IMR-90 (cell line): ENCODE measurements around the gene METTL2B. TPM values are rescaled to one million over a fixed set of nuclear protein-coding genes. Genes with fewer than 3 reads are reported as not detected.
"Not testable (repeated sequence)": the region's sequence is repeated elsewhere in the genome, so short reads cannot be mapped to it uniquely, and the experiment has no call there.

Source experiments
- ATAC-seq: fragments of 200-7000 bp; cut with Tn5 transposase; 2 replicates; pipeline ENCODE4 v1.9.1; 2020; ENCODE audit warnings: low read depth, mild to moderate bottlenecking, moderate library complexity
- BruUV-seq: library from RNA; stranded (reverse); fragments of 400-500 nt; replicated peaks from 2 replicates; lab custom pipeline; 2021; lab: Mats Ljungman, UMichigan
- CTCF ChIA-PET: fragments of 300-600 bp; formaldehyde crosslinking; extraction: SDS; loops from one replicate; lab custom pipeline; 2021; ENCODE audit warnings: antibody characterized with exemption; lab: Yijun Ruan, JAX
- POLR2A ChIA-PET: fragments of 300-600 bp; sonication (Branson Sonifier 250); formaldehyde crosslinking; loops from one replicate; lab custom pipeline; 2022; ENCODE audit warnings: antibody characterized with exemption; ENCODE audit not compliant: unreplicated experiment; lab: Charles Lee
- DNase-seq: peaks from one replicate; pipeline ENCODE4 v3.0.0; 2013
- H2AFZ ChIP-seq: replicated peaks from 2 replicates; pipeline ENCODE3; 2013; ENCODE audit warnings: low read length, mild to moderate bottlenecking; ENCODE audit not compliant: poor library complexity
- H2AK5ac ChIP-seq: 2 replicates; pipeline ENCODE4 v1.6.1; 2013; ENCODE audit warnings: low read depth, low read length, inconsistent platforms
- H2AK9ac ChIP-seq: replicated peaks from 2 replicates; pipeline ENCODE3; 2013; ENCODE audit warnings: mild to moderate bottlenecking, low read depth, low read length, moderate library complexity; ENCODE audit not compliant: poor library complexity
- H2BK120ac ChIP-seq: 2 replicates; pipeline ENCODE4 v1.6.1; 2013; ENCODE audit warnings: low read depth, low read length, inconsistent platforms
- H2BK15ac ChIP-seq: 3 replicates; pipeline ENCODE4 v1.6.1; 2013; ENCODE audit warnings: low read depth, low read length, inconsistent platforms
- H2BK20ac ChIP-seq: 2 replicates; pipeline ENCODE4 v1.6.1; 2013; ENCODE audit warnings: low read depth, mild to moderate bottlenecking, inconsistent platforms, low read length, moderate library complexity
- H2BK5ac ChIP-seq: 2 replicates; pipeline ENCODE4 v1.6.1; 2013; ENCODE audit warnings: mild to moderate bottlenecking, low read depth, low read length, inconsistent platforms; ENCODE audit not compliant: poor library complexity, severe bottlenecking
- H3K14ac ChIP-seq: replicated peaks from 2 replicates; pipeline ENCODE4 v1.6.1; 2013; ENCODE audit warnings: low read depth, low read length, inconsistent platforms
- H3K18ac ChIP-seq: 2 replicates; pipeline ENCODE4 v1.6.1; 2013; ENCODE audit warnings: low read depth, low read length, control low read depth
- H3K23ac ChIP-seq: 2 replicates; pipeline ENCODE4 v1.6.1; 2013; ENCODE audit warnings: low read depth, low read length, inconsistent platforms
- H3K27ac ChIP-seq: 2 replicates; pipeline ENCODE4 v1.5.1; 2013; ENCODE audit warnings: mild to moderate bottlenecking, control low read depth, low read length; ENCODE audit not compliant: insufficient read depth
- H3K27me3 ChIP-seq: 2 replicates; pipeline ENCODE4 v1.6.1; 2013; ENCODE audit warnings: low read length; ENCODE audit not compliant: control insufficient read depth, insufficient read depth
- H3K36me3 ChIP-seq: 2 replicates; pipeline ENCODE4 v1.6.1; 2013; ENCODE audit warnings: low read length, mixed read lengths; ENCODE audit not compliant: control insufficient read depth, insufficient read depth
- H3K4ac ChIP-seq: 2 replicates; pipeline ENCODE4 v1.6.1; 2013; ENCODE audit warnings: low read depth, low read length, inconsistent platforms
- H3K4me1 ChIP-seq: 2 replicates; pipeline ENCODE4 v1.6.1; 2013; ENCODE audit warnings: low read length, mixed read lengths; ENCODE audit not compliant: control insufficient read depth, insufficient read depth
- H3K4me2 ChIP-seq: 2 replicates; pipeline ENCODE4 v1.6.1; 2013; ENCODE audit warnings: low read depth, mild to moderate bottlenecking, control low read depth, low read length, moderate library complexity
- H3K4me3 ChIP-seq: 2 replicates; pipeline ENCODE4 v1.5.1; 2013; ENCODE audit warnings: low read depth, mild to moderate bottlenecking, control low read depth, low read length, moderate library complexity; ENCODE audit not compliant: insufficient read depth
- H3K56ac ChIP-seq: 2 replicates; pipeline ENCODE4 v1.6.1; 2013; ENCODE audit warnings: low read length, inconsistent platforms; ENCODE audit not compliant: insufficient read depth; ENCODE audit errors: extremely low read depth
- H3K79me1 ChIP-seq, 2 experiments: 2 replicates each; pipeline ENCODE4 v1.6.1; 2013; ENCODE audit warnings: low read length in 2 of 2, inconsistent platforms in 1 of 2, low read depth in 1 of 2
- H3K9ac ChIP-seq: 2 replicates; pipeline ENCODE4 v1.6.1; 2013; ENCODE audit warnings: low read depth, low read length, control low read depth
- H3K9me1 ChIP-seq: 2 replicates; pipeline ENCODE4 v1.6.1; 2013; ENCODE audit warnings: low read length, inconsistent platforms; ENCODE audit not compliant: insufficient read depth
- H3K9me3 ChIP-seq: 2 replicates; pipeline ENCODE4 v1.6.1; 2013; ENCODE audit warnings: low read length; ENCODE audit not compliant: control insufficient read depth, insufficient read depth
- H4K20me1 ChIP-seq: 2 replicates; pipeline ENCODE4 v1.6.1; 2013; ENCODE audit warnings: low read length, inconsistent platforms; ENCODE audit not compliant: insufficient read depth
- H4K5ac ChIP-seq: 2 replicates; pipeline ENCODE4 v1.6.1; 2013; ENCODE audit warnings: mild to moderate bottlenecking, low read depth, low read length, control low read depth
- H4K8ac ChIP-seq, 2 experiments: 2 replicates each; pipeline ENCODE4 v1.6.1; 2013; ENCODE audit warnings: low read depth in 2 of 2, low read length in 2 of 2, control low read depth in 1 of 2, inconsistent platforms in 1 of 2
- H4K91ac ChIP-seq: 2 replicates; pipeline ENCODE4 v1.6.1; 2013; ENCODE audit warnings: low read depth, low read length, inconsistent platforms; ENCODE audit not compliant: insufficient read depth
- WGBS, 2 experiments: methylation state at CpG; one replicate each; pipeline versions ENCODE4 v1.1.5 to v1.1.7; 2013; ENCODE audit warnings: missing lambda C conversion rate in 2 of 2; ENCODE audit not compliant: insufficient read length in 1 of 2; ENCODE audit errors: extremely low coverage in 2 of 2; 5-methylcytosine and 5-hydroxymethylcytosine counted together
- dilution Hi-C: fragments of 300-500 bp; cut with HindIII; formaldehyde crosslinking; loops from one replicate; pipeline ENCODE4 v1.14.3; 2018; ENCODE audit warnings: low sequenced_read_pairs; ENCODE audit not compliant: unreplicated experiment
- in situ Hi-C: fragments of 300-500 bp; cut with MboI; formaldehyde crosslinking; loops from 3 replicates; pipeline ENCODE4 v1.14.3; 2019; ENCODE audit warnings: low sequenced_read_pairs, inconsistent platforms, mixed read lengths
- intact Hi-C: fragments of 100-400 bp; cut with micrococcal nuclease; formaldehyde crosslinking; loops from 2 replicates; pipeline ENCODE4 v1.10.0; 2022
- polyA plus RNA-seq, 3 experiments: library from polyadenylated mRNA; depleted of rRNA; stranded (reverse); fragments of >200 nt; gene quantifications; 2 replicates each; pipeline ENCODE4 v1.2.3, GENCODE V29; 2012; ENCODE audit warnings: low replicate concordance in 1 of 3
- total RNA-seq: library from RNA; depleted of rRNA; stranded (reverse); fragments of >200 nt; gene quantifications from 2 replicates; pipeline ENCODE4 v1.2.3, GENCODE V29; 2012

Gene METTL2B
- total and polyA plus RNA-seq, 2 of the 4 experiments (the other 2 are of a cell fraction): 18.0 to 34.2 TPM

- H3K9me1 ChIP-seq, H3K4me3 ChIP-seq, H3K9ac ChIP-seq, H3K4me1 ChIP-seq, H3K4ac ChIP-seq, H2AK5ac ChIP-seq, H3K18ac ChIP-seq, H2BK5ac ChIP-seq, H3K36me3 ChIP-seq, POLR2A ChIA-PET, H4K8ac ChIP-seq, CTCF ChIA-PET, H4K91ac ChIP-seq, H3K9me3 ChIP-seq, H2BK120ac ChIP-seq, intact Hi-C loops, H2BK15ac ChIP-seq, BruUV-seq, H2BK20ac ChIP-seq, DNase-seq, dilution Hi-C loops, H2AK9ac ChIP-seq, H3K27ac ChIP-seq, H3K27me3 ChIP-seq, H4K5ac ChIP-seq, H3K23ac ChIP-seq, H2AFZ ChIP-seq, ATAC-seq, H3K4me2 ChIP-seq, H3K56ac ChIP-seq, H3K14ac ChIP-seq: not testable (repeated sequence)
- 72% methylated on average over 3 of the region's 30 CpGs; no CpG with 5 or more reads in 1 of the 2 experiments for WGBS, 2 experiments
- Histone ChIP-seq H3K79me1 (peaks cover 7 to 18% of the 10 kb centered on the region in 2 experiments; a peak in 2 of 4 replicates), H4K20me1 (peaks cover 19% of the 10 kb centered on the region)
- in situ Hi-C loops: loop anchor here (5.0 to 25.0 kb wide), 2 partner anchors 36 to 424 kb away; no protein-coding TSS in a partner anchor
Measured at GRCh38 chr7:128463345-128463744, 13.2 kb upstream of the METTL2B start.

GRCh38 chr7:128463933-128464332 is 12.6 kb upstream of the METTL2B start:
- H2BK120ac ChIP-seq, H3K36me3 ChIP-seq, H3K27me3 ChIP-seq, ATAC-seq, H2AFZ ChIP-seq, H3K4me1 ChIP-seq, H2BK20ac ChIP-seq, H3K9ac ChIP-seq, DNase-seq, H2BK5ac ChIP-seq, H2AK5ac ChIP-seq, H2AK9ac ChIP-seq, POLR2A ChIA-PET, H3K56ac ChIP-seq, H3K27ac ChIP-seq, H3K9me3 ChIP-seq, H4K91ac ChIP-seq, H4K8ac ChIP-seq, H3K4me3 ChIP-seq, BruUV-seq, H3K4me2 ChIP-seq, dilution Hi-C loops, H3K9me1 ChIP-seq, H3K23ac ChIP-seq, H3K18ac ChIP-seq, H4K5ac ChIP-seq, H3K4ac ChIP-seq, H3K14ac ChIP-seq, H2BK15ac ChIP-seq, CTCF ChIA-PET, intact Hi-C loops: not testable (repeated sequence)
- in situ Hi-C loops: loop anchor here (5.0 to 25.0 kb wide), 2 partner anchors 37 to 423 kb away; no protein-coding TSS in a partner anchor
- H3K79me1 ChIP-seq: peaks cover 5 to 12% of the 10 kb centered on the region in 2 experiments; a peak in 2 of 4 replicates
- peaks cover 19% of the 10 kb centered on the region for H4K20me1 ChIP-seq
- no CpG with 5 or more reads among the region's 8 CpGs for WGBS, 2 experiments
